Gastrocnemius medialis (tissue), 4 donors: ENCODE measurements around the gene LMNTD2. TPM values are rescaled to one million over a fixed set of nuclear protein-coding genes. Genes with fewer than 3 reads are reported as not detected.
"Not testable (repeated sequence)": the region's sequence is repeated elsewhere in the genome, so short reads cannot be mapped to it uniquely, and the experiment has no call there.

Experiments
- ATAC-seq, 2 donors: fragments of 150-250 bp; one replicate each; pipeline ENCODE4 v1.9.1; 2016
- DNase-seq, 2 donors: peaks; one replicate each; pipeline ENCODE4 v3.0.0-alpha.2; 2019
- H3K27ac ChIP-seq, 4 donors: fragments of 200-600 bp; sonication (generic); 1 replicate in 1 of 4; 2 replicates in 3 of 4; pipeline ENCODE4 v1.5.1; 2016 to 2018; ENCODE audit warnings: mild to moderate bottlenecking in 2 of 4, moderate library complexity in 1 of 4
- H3K27me3 ChIP-seq, 3 donors: fragments of 200-600 bp; sonication (generic) in 2 of 3; 1 replicate in 1 of 3; 2 replicates in 2 of 3; pipeline versions ENCODE4 v1.5.1 to v1.6.0; 2016 to 2019; ENCODE audit warnings: mild to moderate bottlenecking in 1 of 3, moderate library complexity in 1 of 3
- H3K36me3 ChIP-seq, 2 donors: fragments of 200-600 bp; sonication (generic) in 1 of 2; one replicate each; pipeline ENCODE4 v1.5.1; 2017 to 2018
- H3K4me1 ChIP-seq, 2 donors: fragments of 200-600 bp; sonication (generic) in 1 of 2; one replicate each; pipeline ENCODE4 v1.5.1; 2016 to 2017; ENCODE audit warnings: mild to moderate bottlenecking in 2 of 2
- H3K4me3 ChIP-seq, 4 donors: fragments of 200-600 bp; sonication (generic) in 3 of 4; 1 replicate in 1 of 4; 2 replicates in 3 of 4; pipeline ENCODE4 v1.5.1; 2016 to 2019; ENCODE audit warnings: mild to moderate bottlenecking in 2 of 4
- H3K9me3 ChIP-seq, 3 donors: fragments of 200-600 bp; sonication (generic) in 2 of 3; 1 replicate in 1 of 3; 2 replicates in 2 of 3; pipeline ENCODE4 v1.5.1; 2016 to 2019
- POLR2A ChIP-seq, 2 donors: fragments of 450-650 bp; IDR thresholded peaks; one replicate each; pipeline ENCODE4 v1.6.1; 2017; ENCODE audit warnings: antibody characterized with exemption in 2 of 2, mild to moderate bottlenecking in 2 of 2, moderate library complexity in 2 of 2
- in situ Hi-C, 4 donors: fragments of 200-750 bp; cut with MboI; loops; one replicate each; pipeline versions ENCODE4 v1.15.0 to v1.8.0; 2017; ENCODE audit warnings: low sequenced_read_pairs in 4 of 4
- intact Hi-C: fragments of 100-400 bp; cut with DNase I; formaldehyde crosslinking; loops from one replicate; pipeline ENCODE4 v1.15.1; 2023; ENCODE audit warnings: low total_unique reads
- total RNA-seq, 4 donors: library from RNA; depleted of rRNA; stranded (reverse); fragments of >200 nt; gene quantifications; one replicate each; pipeline versions ENCODE4 v1.1.0 to v1.2.3, GENCODE V29; 2016
- TF ChIP-seq, protein P1 (sequence below), 5 experiments: fragments of 450-650 bp in 3 of 5; fragments of 200-600 bp in 2 of 5; sonication (generic) in 2 of 5; IDR thresholded peaks in 4 of 5; conservative IDR thresholded peaks in 1 of 5; 1 replicate in 4 of 5; 2 replicates in 1 of 5; pipeline ENCODE4 v1.5.1; 2016 to 2019; ENCODE audit warnings: antibody characterized with exemption in 5 of 5, mild to moderate bottlenecking in 3 of 5, moderate library complexity in 3 of 5

LMNTD2 gene
- total RNA-seq, 4 donors from 2014 or later, result 0.13 to 1.5 TPM; not detected in 2

- Histone ChIP-seq H3K27ac (no peak overlapping the region), H3K27me3 (no peaks in the 10 kb centered on the region), H3K9me3 (no peaks in the 10 kb centered on the region), H3K4me3 (no peak overlapping the region), H3K4me1 (peaks cover 7 to 12% of the 10 kb centered on the region in 2 donors), H3K36me3 (no peaks in the 10 kb centered on the region)
- intact Hi-C loops (no loop called here), in situ Hi-C loops (no loop called here)
- ATAC-seq (no peak), DNase-seq (no peak)
- no peak for TF ChIP-seq POLR2A (IDR thresholded peaks at IDR 0.05)
- TF ChIP-seq, protein P1, sequence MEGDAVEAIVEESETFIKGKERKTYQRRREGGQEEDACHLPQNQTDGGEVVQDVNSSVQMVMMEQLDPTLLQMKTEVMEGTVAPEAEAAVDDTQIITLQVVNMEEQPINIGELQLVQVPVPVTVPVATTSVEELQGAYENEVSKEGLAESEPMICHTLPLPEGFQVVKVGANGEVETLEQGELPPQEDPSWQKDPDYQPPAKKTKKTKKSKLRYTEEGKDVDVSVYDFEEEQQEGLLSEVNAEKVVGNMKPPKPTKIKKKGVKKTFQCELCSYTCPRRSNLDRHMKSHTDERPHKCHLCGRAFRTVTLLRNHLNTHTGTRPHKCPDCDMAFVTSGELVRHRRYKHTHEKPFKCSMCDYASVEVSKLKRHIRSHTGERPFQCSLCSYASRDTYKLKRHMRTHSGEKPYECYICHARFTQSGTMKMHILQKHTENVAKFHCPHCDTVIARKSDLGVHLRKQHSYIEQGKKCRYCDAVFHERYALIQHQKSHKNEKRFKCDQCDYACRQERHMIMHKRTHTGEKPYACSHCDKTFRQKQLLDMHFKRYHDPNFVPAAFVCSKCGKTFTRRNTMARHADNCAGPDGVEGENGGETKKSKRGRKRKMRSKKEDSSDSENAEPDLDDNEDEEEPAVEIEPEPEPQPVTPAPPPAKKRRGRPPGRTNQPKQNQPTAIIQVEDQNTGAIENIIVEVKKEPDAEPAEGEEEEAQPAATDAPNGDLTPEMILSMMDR (IDR thresholded peaks at IDR 0.05 in 4 of 5, conservative IDR thresholded peaks at IDR 0.05 in 1 of 5), result no peak
These were observed 34.3 kb downstream of the LMNTD2 start for GRCh38 chr11:526192-526591.

GRCh38 chr11:521177-521688 lies 39.3 kb downstream of the LMNTD2 start:
- TF ChIP-seq POLR2A (IDR thresholded peaks at IDR 0.05), result no peak
- TF ChIP-seq, protein P1 (IDR thresholded peaks at IDR 0.05 in 4 of 5, conservative IDR thresholded peaks at IDR 0.05 in 1 of 5), result no peak
- Histone ChIP-seq H3K27me3 (no peaks in the 10 kb centered on the region), H3K9me3 (no peaks in the 10 kb centered on the region), H3K4me1 (peaks cover 0 to 4% of the 10 kb centered on the region in 2 donors), H3K36me3 (no peaks in the 10 kb centered on the region), H3K4me3 (no peak overlapping the region), H3K27ac (no peak overlapping the region)
- ATAC-seq (no peak), DNase-seq (no peak)
- in situ Hi-C loops (no loop called here), intact Hi-C loops (no loop called here)

DNA sequence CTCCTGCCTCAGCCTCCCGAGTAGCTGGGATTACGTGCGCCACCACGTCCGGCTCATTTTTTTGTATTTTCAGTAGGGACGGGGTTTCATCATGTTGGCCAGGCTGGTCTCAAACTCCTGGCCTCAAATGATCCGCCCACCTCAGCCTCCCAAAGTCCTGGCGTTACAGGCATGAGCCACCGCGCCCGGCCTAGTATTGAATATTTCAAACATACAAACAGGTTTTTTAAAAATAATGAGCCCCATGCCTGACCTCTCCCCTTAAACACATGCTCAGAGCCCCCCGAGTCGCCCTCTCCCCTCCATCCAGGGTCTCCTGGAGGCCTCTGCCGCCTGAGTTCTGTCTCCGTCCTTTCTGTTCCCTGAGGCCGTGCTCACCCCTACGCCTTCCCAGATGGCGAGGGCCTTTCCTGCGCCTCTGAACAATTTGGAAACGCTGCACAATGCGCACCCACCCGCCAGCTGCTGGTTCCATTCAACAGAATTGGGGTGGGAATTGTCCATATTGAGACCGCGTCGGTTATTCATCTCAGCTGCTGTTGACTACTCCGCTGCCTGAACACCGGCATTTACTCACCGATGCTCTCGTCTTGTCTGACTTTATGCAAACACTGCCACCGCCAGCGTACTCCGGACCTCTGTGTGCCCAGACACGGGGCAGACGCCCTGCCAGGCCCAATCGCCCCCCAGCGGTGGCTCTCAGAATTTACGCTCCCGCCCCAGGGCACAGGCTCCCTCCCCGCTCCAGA lies 39.9 kb downstream of the LMNTD2 start:
- Histone ChIP-seq H3K36me3 (no peaks in the 10 kb centered on the region), H3K27me3 (no peaks in the 10 kb centered on the region), H3K9me3 (no peaks in the 10 kb centered on the region), H3K27ac (no peak overlapping the region), H3K4me1 (peaks cover 0 to 4% of the 10 kb centered on the region in 2 donors), H3K4me3 (no peak overlapping the region)
- intact Hi-C loops (no loop called here), in situ Hi-C loops (no loop called here)
- DNase-seq (no peak), ATAC-seq (no peak)
- TF ChIP-seq, protein P1 (IDR thresholded peaks at IDR 0.05 in 4 of 5, conservative IDR thresholded peaks at IDR 0.05 in 1 of 5), result no peak
- no peak for TF ChIP-seq POLR2A (IDR thresholded peaks at IDR 0.05)

DNA sequence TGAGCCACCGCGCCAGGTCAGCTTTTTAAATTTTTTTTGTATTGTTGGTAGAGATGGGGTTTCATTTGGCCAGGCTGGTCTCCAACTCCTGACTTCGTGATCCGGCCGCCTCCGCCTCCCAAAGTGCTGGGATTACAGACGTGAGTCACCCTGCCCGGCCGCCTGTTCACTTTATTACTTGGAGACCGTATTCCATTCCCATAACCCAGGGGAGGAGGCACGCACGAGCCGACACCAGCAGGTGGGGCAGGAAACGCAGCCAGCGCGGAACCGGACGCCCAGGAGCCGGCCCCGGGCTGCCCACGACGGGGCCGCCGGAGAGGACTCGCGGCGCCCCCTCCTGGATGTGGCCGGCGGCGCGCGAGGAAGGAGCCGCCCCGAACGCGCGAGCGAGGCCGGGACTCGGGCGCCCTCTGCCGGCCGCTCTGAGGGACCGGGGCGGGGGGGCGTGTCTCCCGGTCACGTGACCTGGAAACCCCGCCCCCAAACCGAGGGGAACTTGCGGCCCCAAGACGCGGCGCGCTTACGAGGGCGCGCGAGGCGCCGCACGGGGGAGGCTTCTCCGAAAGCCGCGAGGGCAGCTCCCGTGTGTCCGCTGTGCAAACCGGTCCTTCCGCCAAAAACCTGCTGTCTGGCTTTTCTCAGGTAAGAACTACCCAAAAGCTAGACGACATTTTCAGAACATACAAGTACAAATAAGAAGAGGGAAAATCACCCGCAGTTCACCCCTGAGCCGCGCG lies 41.9 kb downstream of the LMNTD2 start:
- Histone ChIP-seq H3K36me3 (no peaks in the 10 kb centered on the region), H3K9me3 (no peaks in the 10 kb centered on the region), H3K4me1 (peaks cover 0 to 4% of the 10 kb centered on the region in 2 donors), H3K27ac (peak overlapping the region; percentile 90 to 97 (median 94)), H3K27me3 (no peaks in the 10 kb centered on the region), H3K4me3 (peak overlapping the region; percentile 37 to 51 (median 44))
- peak; percentile 30 to 60 for TF ChIP-seq POLR2A (IDR thresholded peaks at IDR 0.05)
- TF ChIP-seq, protein P1 (IDR thresholded peaks at IDR 0.05 in 4 of 5, conservative IDR thresholded peaks at IDR 0.05 in 1 of 5), result peak; percentile 85 to 100 (median 100)
- in situ Hi-C loops, result loop anchor here in 2 of 4 donors (10.0 kb wide), 1 partner anchor 64 kb away; the partner anchor contains the start of gene PTDSS2 (in 2 of the 2)
- peak; percentile 91 to 98 for DNase-seq
- peak; percentile 96 to 97 for ATAC-seq
- intact Hi-C loops, result loop anchor here (1.0 to 2.0 kb wide), 7 partner anchors 12 to 282 kb away; partner anchors contain the start of genes HRAS, LMNTD2, PSMD13 and PTDSS2

DNA sequence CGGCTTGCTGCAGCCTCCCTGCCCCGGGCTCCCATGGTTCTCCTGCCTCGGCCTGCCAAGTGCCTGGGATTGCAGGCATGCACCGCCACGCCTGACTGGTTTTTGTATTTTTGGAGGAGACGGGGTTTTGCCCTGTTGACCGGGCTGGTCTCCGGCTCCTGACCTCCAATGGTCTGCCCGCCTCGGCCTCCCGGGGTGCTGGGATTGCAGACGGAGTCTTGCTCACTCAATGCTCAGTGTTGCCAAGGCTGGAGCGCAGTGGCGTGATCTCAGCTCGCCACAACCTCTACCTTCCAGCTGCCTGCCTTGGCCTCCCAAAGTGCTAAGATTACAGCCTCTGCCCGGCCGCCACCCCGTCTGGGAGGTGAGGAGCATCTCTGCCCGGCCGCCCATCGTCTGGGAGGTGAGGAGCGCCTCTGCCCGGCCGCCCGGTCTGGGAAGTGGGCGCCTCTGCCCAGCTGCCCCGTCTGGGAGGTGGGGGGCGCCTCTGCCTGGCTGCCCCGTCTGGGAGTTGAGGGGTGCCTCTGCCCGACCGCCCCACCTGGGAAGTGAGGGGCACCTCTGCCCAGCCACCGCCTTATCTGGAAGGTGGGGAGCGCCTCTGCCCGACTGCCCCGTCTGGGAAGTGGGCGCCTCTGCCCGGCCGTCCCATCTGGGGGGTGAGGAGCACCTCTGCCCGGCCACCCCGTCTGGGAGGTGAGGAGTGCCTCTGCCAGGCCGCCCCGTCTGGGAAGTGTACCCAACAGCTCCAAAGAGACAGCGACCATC lies 43.4 kb downstream of the LMNTD2 start:
- peak in 1 of 2 donors; percentile 17 for DNase-seq
- not testable (repeated sequence) for ATAC-seq

More for the DNA sequence above, 43.4 kb downstream of the LMNTD2 start:
- H3K9me3 ChIP-seq, intact Hi-C loops, H3K4me3 ChIP-seq, H3K27me3 ChIP-seq, H3K36me3 ChIP-seq, H3K4me1 ChIP-seq: not testable (repeated sequence)
- H3K27ac ChIP-seq, result peak overlapping the region; percentile 90 to 97 (median 94)
- in situ Hi-C loops, result loop anchor here in 2 of 4 donors (10.0 kb wide), 1 partner anchor 62 kb away; the partner anchor contains the start of gene PTDSS2 (in 2 of the 2)
